Endothelial cell (in vitro differentiated cells): ENCODE measurements around the gene CACFD1. TPM values are rescaled to one million over a fixed set of nuclear protein-coding genes. Genes with fewer than 3 reads are reported as not detected.

ENCODE experiments used
- DNase-seq: peaks from one replicate; pipeline ENCODE4 v3.0.0; 2021; ENCODE audit warnings: low spot score
- H3K27ac Mint-ChIP-seq: one replicate; pipeline ENCODE4 v1.8.0; 2021; ENCODE audit warnings: mixed read lengths, inconsistent platforms; ENCODE audit not compliant: unreplicated experiment
- H3K27me3 Mint-ChIP-seq: one replicate; pipeline ENCODE4 v1.8.0; 2021; ENCODE audit warnings: mild to moderate bottlenecking, moderate library complexity, mixed read lengths, inconsistent platforms; ENCODE audit not compliant: unreplicated experiment
- H3K36me3 Mint-ChIP-seq: one replicate; pipeline ENCODE4 v1.8.0; 2021; ENCODE audit warnings: mild to moderate bottlenecking, low read depth, mixed read lengths, inconsistent platforms; ENCODE audit not compliant: unreplicated experiment
- H3K4me1 Mint-ChIP-seq: one replicate; pipeline ENCODE4 v1.8.0; 2021; ENCODE audit warnings: mild to moderate bottlenecking, mixed read lengths, inconsistent platforms; ENCODE audit not compliant: unreplicated experiment
- H3K4me3 Mint-ChIP-seq: one replicate; pipeline ENCODE4 v1.8.0; 2021; ENCODE audit warnings: mild to moderate bottlenecking, mixed read lengths, inconsistent platforms; ENCODE audit not compliant: unreplicated experiment
- H3K9me3 Mint-ChIP-seq: one replicate; pipeline ENCODE4 v1.8.0; 2021; ENCODE audit warnings: mixed read lengths, inconsistent platforms; ENCODE audit not compliant: unreplicated experiment
- CTCF ChIP-seq: fragments of 200-600 bp; sonication (generic); IDR thresholded peaks from one replicate; pipeline ENCODE4 v1.5.0; 2021; ENCODE audit warnings: antibody characterized with exemption; ENCODE audit not compliant: unreplicated experiment
- total RNA-seq: library from RNA; stranded (reverse); fragmentation: NEBNext Ultra II Directional; extraction: Animal tissue kit (Norgen Biotek cat#: 25700); gene quantifications from one replicate; pipeline ENCODE4 v1.2.1, GENCODE V29; 2021; ENCODE audit not compliant: unreplicated experiment

The CACFD1 gene
- total RNA-seq, 1 donor from 2014 or later = 34.3 TPM

GRCh38 chr9:133514460-133515239 is 54.9 kb downstream of the CACFD1 start:
- Mint-ChIP-seq H3K27ac (no peak overlapping the region), H3K36me3 (no peaks in the 10 kb centered on the region), H3K9me3 (no peaks in the 10 kb centered on the region), H3K4me3 (no peak overlapping the region), H3K27me3 (peaks cover 3% of the 10 kb centered on the region), H3K4me1 (peaks cover under 1% of the 10 kb centered on the region)
- no peak for DNase-seq
- TF ChIP-seq CTCF = no peak

GRCh38 chr9:133515240-133515610 is 55.4 kb downstream of the CACFD1 start:
- no peak for DNase-seq
- Mint-ChIP-seq H3K9me3 (no peaks in the 10 kb centered on the region), H3K27ac (no peak overlapping the region), H3K4me3 (no peak overlapping the region), H3K4me1 (no peaks in the 10 kb centered on the region), H3K36me3 (no peaks in the 10 kb centered on the region), H3K27me3 (peaks cover under 1% of the 10 kb centered on the region)
- no peak for TF ChIP-seq CTCF

- H3K27ac Mint-ChIP-seq = no peak overlapping the region
- no peak overlapping the region for H3K4me3 Mint-ChIP-seq
- no peak for TF ChIP-seq CTCF
- H3K4me1 Mint-ChIP-seq = no peaks in the 10 kb centered on the region
- no peaks in the 10 kb centered on the region for H3K36me3 Mint-ChIP-seq
- H3K27me3 Mint-ChIP-seq = no peaks in the 10 kb centered on the region
- no peaks in the 10 kb centered on the region for H3K9me3 Mint-ChIP-seq
- DNase-seq = no peak
Observed at GRCh38 chr9:133515615-133516255, 56.0 kb downstream of the CACFD1 start.

GRCh38 chr9:133516256-133516960 is 56.6 kb downstream of the CACFD1 start:
- Mint-ChIP-seq H3K4me1 (no peaks in the 10 kb centered on the region), H3K4me3 (no peak overlapping the region), H3K27ac (no peak overlapping the region), H3K9me3 (no peaks in the 10 kb centered on the region), H3K36me3 (no peaks in the 10 kb centered on the region), H3K27me3 (no peaks in the 10 kb centered on the region)
- DNase-seq = no peak
- TF ChIP-seq CTCF = no peak
